Lower lobe of right lung (tissue), 2 donors: ENCODE data around the gene MDM1. TPM values are rescaled to one million over a fixed set of nuclear protein-coding genes. Genes with fewer than 3 reads are reported as not detected.

Experiments
- ATAC-seq, 2 donors: fragments of 200-7000 bp; cut with Tn5 transposase; one replicate each; pipeline ENCODE4 v1.9.1; 2020 to 2022; ENCODE audit warnings: mild to moderate bottlenecking in 2 of 2, moderate library complexity in 2 of 2
- DNase-seq: peaks from one replicate; pipeline ENCODE4 v3.0.0-alpha.2; 2020
- H3K27ac ChIP-seq: fragments of 200-600 bp; one replicate; pipeline ENCODE4 v1.8.0; 2022
- H3K27me3 ChIP-seq: fragments of 200-600 bp; one replicate; pipeline ENCODE4 v1.8.0; 2022; ENCODE audit warnings: low read depth
- H3K36me3 ChIP-seq: fragments of 200-600 bp; one replicate; pipeline ENCODE4 v1.8.0; 2022; ENCODE audit warnings: mild to moderate bottlenecking
- H3K4me1 ChIP-seq: fragments of 200-600 bp; one replicate; pipeline ENCODE4 v1.8.0; 2022
- H3K4me3 ChIP-seq: fragments of 200-600 bp; one replicate; pipeline ENCODE4 v1.8.0; 2022; ENCODE audit warnings: mild to moderate bottlenecking
- H3K9me3 ChIP-seq: fragments of 200-600 bp; one replicate; pipeline ENCODE4 v1.8.0; 2022
- CTCF ChIP-seq: fragments of 200-600 bp; IDR thresholded peaks from one replicate; pipeline ENCODE4 v1.8.0; 2022; ENCODE audit warnings: antibody characterized with exemption, mild to moderate bottlenecking
- intact Hi-C: fragments of 100-400 bp; cut with DNase I; formaldehyde crosslinking; loops from one replicate; pipeline ENCODE4 v1.11.0; 2022
- total RNA-seq: library from RNA; stranded (reverse); fragmentation: NEBNext Ultra II Directional; extraction: Animal tissue kit (Norgen Biotek cat#: 25700); gene quantifications from one replicate; pipeline ENCODE4 v1.2.1, GENCODE V29; 2021
- donor health status: DM: no; HTN: yes; CAD: no; lungs with severe emphysema.

The MDM1 gene
- total RNA-seq, 1 donor from 2014 or later = 13.8 TPM

- intact Hi-C loops = no loop called here
- no peaks in the 10 kb centered on the region for H3K4me1 ChIP-seq
- TF ChIP-seq CTCF = no peak
- no peak for ATAC-seq
- H3K9me3 ChIP-seq = no peaks in the 10 kb centered on the region
- no peak for DNase-seq
- no peak overlapping the region for H3K4me3 ChIP-seq
- no peak overlapping the region for H3K27ac ChIP-seq
- H3K27me3 ChIP-seq = no peaks in the 10 kb centered on the region
- peaks cover 32% of the 10 kb centered on the region for H3K36me3 ChIP-seq
These were observed 27.5 kb downstream of the MDM1 start for GRCh38 chr12:68304626-68305025.

GRCh38 chr12:68303850-68304249, 28.3 kb downstream of the MDM1 start:
- intact Hi-C loops = no loop called here
- ATAC-seq = no peak
- no peaks in the 10 kb centered on the region for H3K27me3 ChIP-seq
- DNase-seq = no peak
- no peak overlapping the region for H3K4me3 ChIP-seq
- no peak for TF ChIP-seq CTCF
- H3K36me3 ChIP-seq = peaks cover 25% of the 10 kb centered on the region
- no peaks in the 10 kb centered on the region for H3K9me3 ChIP-seq
- H3K4me1 ChIP-seq = no peaks in the 10 kb centered on the region
- H3K27ac ChIP-seq = no peak overlapping the region

- no peak for TF ChIP-seq CTCF
- intact Hi-C loops = no loop called here
- ATAC-seq (no peak), DNase-seq (no peak)
- Histone ChIP-seq H3K9me3 (no peaks in the 10 kb centered on the region), H3K4me3 (no peak overlapping the region), H3K36me3 (peaks cover 29% of the 10 kb centered on the region), H3K27ac (no peak overlapping the region), H3K27me3 (no peaks in the 10 kb centered on the region), H3K4me1 (no peaks in the 10 kb centered on the region)
These were observed 34.2 kb downstream of the MDM1 start for GRCh38 chr12:68297929-68298328.

GRCh38 chr12:68294251-68294650, 37.9 kb downstream of the MDM1 start:
- no peak for DNase-seq
- ATAC-seq = no peak
- Histone ChIP-seq H3K4me1 (no peaks in the 10 kb centered on the region), H3K27me3 (no peaks in the 10 kb centered on the region), H3K9me3 (no peaks in the 10 kb centered on the region), H3K4me3 (no peak overlapping the region), H3K27ac (no peak overlapping the region), H3K36me3 (peaks cover 16% of the 10 kb centered on the region)
- no peak for TF ChIP-seq CTCF
- intact Hi-C loops = no loop called here

- Histone ChIP-seq H3K4me3 (no peak overlapping the region), H3K27ac (no peak overlapping the region), H3K4me1 (no peaks in the 10 kb centered on the region), H3K27me3 (no peaks in the 10 kb centered on the region), H3K36me3 (peaks cover 16% of the 10 kb centered on the region), H3K9me3 (no peaks in the 10 kb centered on the region)
- ATAC-seq = no peak
- no peak for DNase-seq
- intact Hi-C loops = no loop called here
- no peak for TF ChIP-seq CTCF
These were observed 38.8 kb downstream of the MDM1 start for GRCh38 chr12:68293347-68293746.
